ENCODE data around the gene EXD2. TPM values are rescaled to one million over a fixed set of nuclear protein-coding genes. Genes with fewer than 3 reads are reported as not detected.
"Not testable (repeated sequence)": the region's sequence is repeated elsewhere in the genome, so short reads cannot be mapped to it uniquely, and the experiment has no call there.

The EXD2 gene
- total RNA-seq, 1 donor from 2014 or later = 3.9 TPM

GRCh38 chr14:69193721-69194120, 2.4 kb downstream of the EXD2 start:
- intact Hi-C loops (cut with micrococcal nuclease) = loop anchor here (2.0 kb wide), 1 partner anchor 41 kb away; the partner anchor contains the start of gene DCAF5

GRCh38 chr14:69199786-69200185, 8.5 kb downstream of the EXD2 start:
- intact Hi-C loops (cut with micrococcal nuclease) = no loop called here

- intact Hi-C loops (cut with micrococcal nuclease) = no loop called here
Observed at GRCh38 chr14:69204753-69205152, 13.5 kb downstream of the EXD2 start.

GRCh38 chr14:69207435-69208041, 16.2 kb downstream of the EXD2 start:
- intact Hi-C loops (cut with micrococcal nuclease) = no loop called here

GRCh38 chr14:69208666-69209065, 17.4 kb downstream of the EXD2 start:
- intact Hi-C loops (cut with micrococcal nuclease) = no loop called here

- intact Hi-C loops (cut with micrococcal nuclease) = no loop called here
Observed at GRCh38 chr14:69214393-69214792, 23.1 kb downstream of the EXD2 start.

GRCh38 chr14:69217663-69218062, 26.4 kb downstream of the EXD2 start:
- intact Hi-C loops (cut with micrococcal nuclease) = not testable (repeated sequence)

GRCh38 chr14:69224946-69225345, 33.6 kb downstream of the EXD2 start:
- intact Hi-C loops (cut with micrococcal nuclease) = no loop called here

GRCh38 chr14:69226178-69226577, 34.9 kb downstream of the EXD2 start:
- intact Hi-C loops (cut with micrococcal nuclease) = no loop called here

GRCh38 chr14:69226736-69227135, 35.4 kb downstream of the EXD2 start:
- intact Hi-C loops (cut with micrococcal nuclease) = no loop called here

GRCh38 chr14:69231486-69231885, 40.2 kb downstream of the EXD2 start:
- intact Hi-C loops (cut with micrococcal nuclease) = no loop called here

GRCh38 chr14:69232388-69232787, 41.1 kb downstream of the EXD2 start:
- intact Hi-C loops (cut with micrococcal nuclease) = no loop called here

- intact Hi-C loops (cut with micrococcal nuclease) = no loop called here
Observed at GRCh38 chr14:69234106-69234505, 42.8 kb downstream of the EXD2 start.

- intact Hi-C loops (cut with micrococcal nuclease) = no loop called here
Observed at GRCh38 chr14:69235708-69236107, 44.4 kb downstream of the EXD2 start.

GRCh38 chr14:69237142-69237541, 45.8 kb downstream of the EXD2 start:
- intact Hi-C loops (cut with micrococcal nuclease) = no loop called here

- intact Hi-C loops (cut with micrococcal nuclease) = no loop called here
Observed at GRCh38 chr14:69237584-69237983, 46.3 kb downstream of the EXD2 start.

- intact Hi-C loops (cut with micrococcal nuclease) = no loop called here
Observed at GRCh38 chr14:69238883-69239282, 47.6 kb downstream of the EXD2 start.

GRCh38 chr14:69240527-69241173, 49.4 kb downstream of the EXD2 start:
- intact Hi-C loops (cut with micrococcal nuclease) = loop anchor here (5.0 kb wide), 1 partner anchor 113 kb away; no protein-coding TSS in a partner anchor

- intact Hi-C loops (cut with micrococcal nuclease) = loop anchor here (5.0 kb wide), 1 partner anchor 114 kb away; no protein-coding TSS in a partner anchor
Observed at GRCh38 chr14:69241577-69241976, 50.3 kb downstream of the EXD2 start.

- intact Hi-C loops (cut with micrococcal nuclease) = loop anchor here (1.0 to 5.0 kb wide), 3 partner anchors 115 to 332 kb away; partner anchors contain the start of gene CCDC177
Observed at GRCh38 chr14:69242311-69243224, 51.3 kb downstream of the EXD2 start.

- intact Hi-C loops (cut with micrococcal nuclease) = loop anchor here (5.0 kb wide), 1 partner anchor 118 kb away; no protein-coding TSS in a partner anchor
Observed at GRCh38 chr14:69244946-69245345, 53.6 kb downstream of the EXD2 start.

GRCh38 chr14:69246331-69246730, 55.0 kb downstream of the EXD2 start:
- intact Hi-C loops (cut with micrococcal nuclease) = no loop called here
